H1 (cell line): Measurements from ENCODE around the gene TRIB2. TPM values are rescaled to one million over a fixed set of nuclear protein-coding genes. Genes with fewer than 3 reads are reported as not detected.

ENCODE experiments used
- CTCF ChIA-PET: fragments of 300-600 bp; sonication (Branson Sonifier 250); formaldehyde crosslinking; loops from one replicate; lab custom pipeline; 2021; ENCODE audit not compliant: partially characterized antibody; lab: Charles Lee
- POLR2A ChIA-PET: fragments of 300-600 bp; sonication (Branson Sonifier 250); formaldehyde crosslinking; loops from one replicate; lab custom pipeline; 2021; ENCODE audit warnings: inconsistent platforms; ENCODE audit not compliant: partially characterized antibody; lab: Charles Lee
- DNase-seq, 2 experiments: peaks; one replicate each; pipeline versions ENCODE4 v3.0.0 to v3.0.0-alpha.2; 2010 to 2022; ENCODE audit warnings: low spot score in 2 of 2, low read depth in 1 of 2, mixed read lengths in 1 of 2
- FAIRE-seq: peaks from 2 replicates; lab custom pipeline; 2011; peaks lifted over from hg19 to GRCh38; lab: Jason Lieb, UNC
- H2AFZ ChIP-seq: 2 replicates; pipeline ENCODE4 v1.8.1; 2012; ENCODE audit warnings: low read length, inconsistent platforms
- H2AK5ac ChIP-seq: 2 replicates; pipeline ENCODE4 v1.6.1; 2013; ENCODE audit warnings: low read depth, low read length
- H2BK120ac ChIP-seq: replicated peaks from 2 replicates; pipeline ENCODE3; 2013; ENCODE audit warnings: low read depth, low read length, inconsistent platforms
- H2BK12ac ChIP-seq: 2 replicates; pipeline ENCODE4 v1.6.1; 2013; ENCODE audit warnings: low read depth, low read length
- H2BK15ac ChIP-seq: 2 replicates; pipeline ENCODE4 v1.6.1; 2013; ENCODE audit warnings: low read length
- H2BK20ac ChIP-seq: 2 replicates; pipeline ENCODE4 v1.6.1; 2013; ENCODE audit warnings: low read length
- H2BK5ac ChIP-seq: 2 replicates; pipeline ENCODE4 v1.6.1; 2013; ENCODE audit warnings: low read depth, low read length
- H3K14ac ChIP-seq: 2 replicates; pipeline ENCODE4 v1.6.1; 2013; ENCODE audit warnings: inconsistent platforms; ENCODE audit not compliant: insufficient read length
- H3K18ac ChIP-seq: 2 replicates; pipeline ENCODE4 v1.6.1; 2013; ENCODE audit warnings: low read length; ENCODE audit errors: extremely low read depth
- H3K23ac ChIP-seq: 2 replicates; pipeline ENCODE4 v1.6.1; 2013; ENCODE audit warnings: inconsistent platforms; ENCODE audit not compliant: insufficient read length
- H3K23me2 ChIP-seq: 2 replicates; pipeline ENCODE4 v1.6.1; 2013; ENCODE audit warnings: low read depth, low read length
- H3K27ac ChIP-seq: 2 replicates; pipeline ENCODE4 v1.6.1; 2011; ENCODE audit warnings: low read depth, low read length, inconsistent platforms
- H3K27me3 ChIP-seq, 4 experiments: replicated peaks in 1 of 4; 1 replicate in 1 of 4; 2 replicates in 3 of 4; pipeline versions ENCODE4 v1.6.1 to v1.8.1; 2011 to 2013; ENCODE audit warnings: low read length in 3 of 4, mild to moderate bottlenecking in 3 of 4, inconsistent platforms in 2 of 4, mixed read lengths in 2 of 4, moderate library complexity in 1 of 4; ENCODE audit not compliant: control insufficient read depth in 3 of 4, insufficient read depth in 3 of 4; ENCODE audit errors: extremely low read depth in 1 of 4
- H3K36me3 ChIP-seq, 4 experiments: 2 replicates each; pipeline versions ENCODE4 v1.6.1 to v1.8.1; 2011 to 2013; ENCODE audit warnings: mild to moderate bottlenecking in 4 of 4, low read length in 3 of 4, moderate library complexity in 2 of 4, control low read depth in 1 of 4, inconsistent platforms in 1 of 4; ENCODE audit not compliant: insufficient read depth in 4 of 4, control insufficient read depth in 2 of 4
- H3K4ac ChIP-seq: replicated peaks from 2 replicates; pipeline ENCODE3; 2013; ENCODE audit warnings: low read length, low read depth, mixed read lengths, inconsistent platforms; ENCODE audit not compliant: insufficient read length
- H3K4me1 ChIP-seq, 4 experiments: replicated peaks in 1 of 4; 1 replicate in 1 of 4; 2 replicates in 3 of 4; pipeline versions ENCODE4 v1.6.1 to v1.8.1; 2011 to 2013; ENCODE audit warnings: low read length in 3 of 4, inconsistent platforms in 2 of 4, mixed read lengths in 1 of 4; ENCODE audit not compliant: insufficient read depth in 4 of 4, control insufficient read depth in 3 of 4
- H3K4me2 ChIP-seq, 2 experiments: 2 replicates each; pipeline versions ENCODE4 v1.6.1 to v1.8.1; 2011 to 2013; ENCODE audit warnings: low read depth in 2 of 2, low read length in 2 of 2, control low read depth in 1 of 2, inconsistent platforms in 1 of 2, mild to moderate bottlenecking in 1 of 2; ENCODE audit not compliant: insufficient read depth in 1 of 2
- H3K4me3 ChIP-seq, 4 experiments: fragments of 200-600, 300-600 bp in 1 of 4; sonication (generic), shearing (Covaris generic), sonication (Bioruptor Twin) in 1 of 4; 2 replicates each; pipeline versions ENCODE4 v1.5.1 to v1.8.1; 2011 to 2016; ENCODE audit warnings: low read length in 4 of 4, low read depth in 3 of 4, control low read depth in 2 of 4, inconsistent platforms in 2 of 4, mild to moderate bottlenecking in 2 of 4, mixed read lengths in 1 of 4, moderate library complexity in 1 of 4; ENCODE audit not compliant: insufficient read depth in 2 of 4; ENCODE audit errors: extremely low read depth in 1 of 4
- H3K56ac ChIP-seq: replicated peaks from 2 replicates; pipeline ENCODE3; 2013; ENCODE audit warnings: low read depth, mild to moderate bottlenecking, mixed read lengths, low read length, inconsistent platforms; ENCODE audit not compliant: insufficient read length
- H3K79me1 ChIP-seq: 2 replicates; pipeline ENCODE4 v1.6.1; 2013; ENCODE audit warnings: low read depth, low read length, control low read depth
- H3K79me2 ChIP-seq, 2 experiments: 2 replicates each; pipeline versions ENCODE4 v1.6.1 to v1.8.1; 2012 to 2013; ENCODE audit warnings: low read length in 2 of 2, mild to moderate bottlenecking in 2 of 2, inconsistent platforms in 1 of 2; ENCODE audit not compliant: insufficient read depth in 2 of 2, control insufficient read depth in 1 of 2
- H3K9ac ChIP-seq, 4 experiments: replicated peaks in 1 of 4; 1 replicate in 1 of 4; 2 replicates in 3 of 4; pipeline versions ENCODE4 v1.6.1 to v1.8.1; 2011 to 2013; ENCODE audit warnings: low read depth in 3 of 4, low read length in 3 of 4, control low read depth in 2 of 4, mild to moderate bottlenecking in 2 of 4, moderate library complexity in 2 of 4, inconsistent platforms in 1 of 4; ENCODE audit errors: extremely low read depth in 1 of 4
- H3K9me3 ChIP-seq, 2 experiments: 2 replicates each; pipeline versions ENCODE4 v1.6.1 to v1.8.1; 2012 to 2013; ENCODE audit warnings: mild to moderate bottlenecking in 2 of 2, moderate library complexity in 2 of 2, control low read depth in 1 of 2, inconsistent platforms in 1 of 2, low read depth in 1 of 2, low read length in 1 of 2, mixed read lengths in 1 of 2; ENCODE audit not compliant: insufficient read depth in 2 of 2
- H4K20me1 ChIP-seq, 2 experiments: replicated peaks in 1 of 2; 2 replicates each; pipeline versions ENCODE3 to v1.8.1; 2011 to 2013; ENCODE audit warnings: inconsistent platforms in 2 of 2, low read length in 2 of 2, mild to moderate bottlenecking in 1 of 2; ENCODE audit not compliant: insufficient read depth in 2 of 2, control insufficient read depth in 1 of 2
- H4K5ac ChIP-seq: 2 replicates; pipeline ENCODE4 v1.6.1; 2013; ENCODE audit warnings: low read length, low read depth, mixed read lengths, inconsistent platforms; ENCODE audit not compliant: insufficient read length
- H4K8ac ChIP-seq: 2 replicates; pipeline ENCODE4 v1.8.0; 2013; ENCODE audit warnings: mild to moderate bottlenecking, moderate library complexity, low read length, inconsistent platforms; ENCODE audit not compliant: insufficient read depth; ENCODE audit errors: extremely low read depth
- H4K91ac ChIP-seq: replicated peaks from 2 replicates; pipeline ENCODE3; 2013; ENCODE audit warnings: low read length, mixed read lengths, inconsistent platforms; ENCODE audit not compliant: insufficient read length
- EP300 ChIP-seq, 2 experiments: IDR thresholded peaks; 1 replicate in 1 of 2; 2 replicates in 1 of 2; pipeline ENCODE4 v1.6.1; 2011 to 2012; ENCODE audit warnings: low read depth in 2 of 2, low read length in 2 of 2, mild to moderate bottlenecking in 2 of 2, borderline replicate concordance in 1 of 2, inconsistent platforms in 1 of 2, moderate library complexity in 1 of 2
- WGBS, 2 experiments: shearing (Covaris generic) in 1 of 2; methylation state at CpG; one replicate each; pipeline versions ENCODE4 v1.1.6 to v1.1.7; 2013 to 2015; ENCODE audit warnings: low lambda C conversion rate in 2 of 2, mixed read lengths in 2 of 2, inconsistent platforms in 1 of 2, low coverage in 1 of 2, missing lambda C conversion rate in 1 of 2; ENCODE audit not compliant: insufficient replicate concordance in 2 of 2, insufficient coverage in 1 of 2, insufficient read length in 1 of 2; ENCODE audit errors: extremely low coverage in 1 of 2, missing lambda C conversion rate in 1 of 2; 5-methylcytosine and 5-hydroxymethylcytosine counted together
- polyA plus RNA-seq, 7 experiments: library from polyadenylated mRNA; depleted of rRNA in 3 of 7; stranded (reverse) in 5 of 7; unstranded in 2 of 7; fragments of >200 nt in 5 of 7; fragments of 200-250 nt in 2 of 7; gene quantifications; 1 replicate in 5 of 7; 2 replicates in 1 of 7; 4 replicates in 1 of 7; pipeline versions ENCODE4 v1.2.1 to v1.2.3, GENCODE V29; 2011 to 2013; ENCODE audit warnings: missing spikeins in 2 of 7, mixed read lengths in 2 of 7
- total RNA-seq: library from RNA; stranded (reverse); fragmentation: NEBNext Ultra II Directional; extraction: Animal tissue kit (Norgen Biotek cat#: 25700); gene quantifications from 2 replicates; pipeline ENCODE4 v1.2.1, GENCODE V29; 2021

The TRIB2 gene
- total and polyA plus RNA-seq, 2 of the 8 experiments (the other 6 are each of a cell fraction or from before 2014, with no cell fraction given): 40.8 to 57.0 TPM

GRCh38 chr2:12769492-12770105 lies 52.9 kb downstream of the TRIB2 start:
- Histone ChIP-seq H2AK5ac (no peak overlapping the region), H3K14ac (no peak overlapping the region), H3K4me1 (peaks cover 4 to 14% (median 10%) of the 10 kb centered on the region in 4 experiments), H2BK20ac (peak overlapping the region; percentile 51; the same call in 1 of the 2 replicates), H3K23me2 (no peaks in the 10 kb centered on the region), H3K4me2 (0 out of 4 replicates have a peak overlapping the region, but pooled peaks of 1 of the 2 experiments have one; percentile 13), H3K4me3 (no peak overlapping the region; a peak in 1 of 8 replicates), H4K91ac (peak overlapping the region; percentile 60), H3K23ac (no peak overlapping the region), H4K5ac (no peak overlapping the region), H4K8ac (no peak overlapping the region), H3K79me2 (no peaks in the 10 kb centered on the region), H2BK120ac (peak overlapping the region; percentile 98), H3K9me3 (no peaks in the 10 kb centered on the region), H3K36me3 (no peaks in the 10 kb centered on the region), H3K56ac (no peak overlapping the region), H2BK15ac (no peak overlapping the region), H3K18ac (no peak overlapping the region; the same call in 1 of the 2 replicates), H3K27me3 (peaks cover 0 to 4% (median 2%) of the 10 kb centered on the region in 4 experiments; a peak in 5 of 7 replicates), H3K4ac (peak overlapping the region; percentile 17), H2BK12ac (no peak overlapping the region; the same call in 1 of the 2 replicates), H3K79me1 (no peaks in the 10 kb centered on the region), H3K27ac (no peak overlapping the region), H2AFZ (no peak overlapping the region), H4K20me1 (no peaks in the 10 kb centered on the region), H2BK5ac (no peak overlapping the region; the same call in 1 of the 2 replicates), H3K9ac (no peak overlapping the region)
- peak in 1 of 2 experiments; percentile 46 for DNase-seq
- ChIA-PET POLR2A (no interaction called here), CTCF (interaction anchor here (0.8 to 1.5 kb wide), 4 partner anchors 10 to 47 kb away, joined by 3 to 4 read pairs (median 3); no protein-coding TSS in a partner anchor)
- no peak for TF ChIP-seq EP300 (IDR thresholded peaks at IDR 0.05; ENCODE audit: borderline replicate concordance in 1 of 2, low read depth in 2 of 2, low read length in 2 of 2)
- FAIRE-seq: no peak
- 76% methylated on average over 9 of the region's 9 CpGs; no CpG with 5 or more reads in 1 of the 2 experiments for WGBS, 2 experiments
